ENCODE results near the gene ZNF638. TPM values are rescaled to one million over a fixed set of nuclear protein-coding genes. Genes with fewer than 3 reads are reported as not detected.

ZNF638 gene
- polyA plus RNA-seq, 1 of the 3 experiments (the other 2 are of a cell fraction) = 28.1 TPM

GRCh38 chr2:71291398-71291797 is 40.2 kb upstream of the ZNF638 start (continued):
- TF ChIP-seq RXRA (IDR thresholded peaks at IDR 0.05; ENCODE audit: borderline replicate concordance, low read depth) = no peak
- TF ChIP-seq NRF1 (IDR thresholded peaks at IDR 0.05; ENCODE audit: low read depth, low read length) = no peak
- TF ChIP-seq TCF12 (IDR thresholded peaks at IDR 0.05) = no peak
- TF ChIP-seq, protein P1, sequence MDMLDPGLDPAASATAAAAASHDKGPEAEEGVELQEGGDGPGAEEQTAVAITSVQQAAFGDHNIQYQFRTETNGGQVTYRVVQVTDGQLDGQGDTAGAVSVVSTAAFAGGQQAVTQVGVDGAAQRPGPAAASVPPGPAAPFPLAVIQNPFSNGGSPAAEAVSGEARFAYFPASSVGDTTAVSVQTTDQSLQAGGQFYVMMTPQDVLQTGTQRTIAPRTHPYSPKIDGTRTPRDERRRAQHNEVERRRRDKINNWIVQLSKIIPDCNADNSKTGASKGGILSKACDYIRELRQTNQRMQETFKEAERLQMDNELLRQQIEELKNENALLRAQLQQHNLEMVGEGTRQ (IDR thresholded peaks at IDR 0.05; ENCODE audit: borderline replicate concordance, low read depth, low read length) = no peak

GRCh38 chr2:71292159-71292558 is 39.4 kb upstream of the ZNF638 start:
- Histone ChIP-seq H3K79me2 (ENCODE audit: insufficient read depth) (no peaks in the 10 kb centered on the region; the same call in 1 of the 2 replicates), H3K27ac (ENCODE audit: low read depth in 2 of 2, low read length in 1 of 2) (no peak overlapping the region), H4K20me1 (ENCODE audit: insufficient read depth) (no peaks in the 10 kb centered on the region), H2AFZ (ENCODE audit: low read depth) (no peak overlapping the region), H3K4me3 (ENCODE audit: low read depth in 2 of 2, low read length in 1 of 2) (no peak overlapping the region), H3K4me2 (no peak overlapping the region), H3K36me3 (replicated peaks in 1 of 2; ENCODE audit: control insufficient read depth in 1 of 2, insufficient read depth in 2 of 2, low read length in 1 of 2) (no peaks in the 10 kb centered on the region), H3K9me3 (no peaks in the 10 kb centered on the region), H3K9ac (no peak overlapping the region), H3K4me1 (ENCODE audit: control insufficient read depth in 1 of 2, insufficient read depth in 2 of 2, low read depth in 1 of 2, low read length in 1 of 2) (no peaks in the 10 kb centered on the region), H3K27me3 (ENCODE audit: insufficient read depth) (no peaks in the 10 kb centered on the region), H3F3A (replicated peaks; ENCODE audit: insufficient read depth) (no peaks in the 10 kb centered on the region), H3K9me2 (no peaks in the 10 kb centered on the region)
- TF ChIP-seq FOSL2 (IDR thresholded peaks at IDR 0.05; ENCODE audit: borderline replicate concordance, low read depth) (no peak), TEAD4 (IDR thresholded peaks at IDR 0.05; ENCODE audit: borderline replicate concordance, insufficient read depth) (no peak), PBX3 (IDR thresholded peaks at IDR 0.05) (no peak), FOXM1 (IDR thresholded peaks at IDR 0.05; ENCODE audit: low read depth) (no peak), ZBTB33 (IDR thresholded peaks at IDR 0.05; ENCODE audit: borderline replicate concordance, low read depth) (no peak), MAX (IDR thresholded peaks at IDR 0.05; ENCODE audit: low read depth) (no peak), GABPA (IDR thresholded peaks at IDR 0.05; ENCODE audit: low read depth) (no peak), TCF12 (IDR thresholded peaks at IDR 0.05) (no peak), NRF1 (IDR thresholded peaks at IDR 0.05; ENCODE audit: low read depth, low read length) (no peak), EP300 (IDR thresholded peaks at IDR 0.05; ENCODE audit: borderline replicate concordance in 1 of 2, low read depth in 1 of 2, low read length in 1 of 2) (no peak), EZH2phosphoT487 (IDR thresholded peaks at IDR 0.05; ENCODE audit: borderline replicate concordance, low read depth) (no peak), MXI1 (IDR thresholded peaks at IDR 0.05; ENCODE audit: low read depth, low read length) (no peak), JUND (IDR thresholded peaks at IDR 0.05) (no peak), NFIC (IDR thresholded peaks at IDR 0.05; ENCODE audit: borderline replicate concordance) (no peak), SIN3A (IDR thresholded peaks at IDR 0.05; ENCODE audit: borderline replicate concordance, low read depth, low read length) (no peak), GATA2 (CRISPR knock-in tag; IDR thresholded peaks at IDR 0.05) (no peak), MEF2A (IDR thresholded peaks at IDR 0.05; ENCODE audit: borderline replicate concordance, low read depth) (no peak), RFX5 (IDR thresholded peaks at IDR 0.05; ENCODE audit: low read length) (no peak)
- TF ChIP-seq, protein P2, sequence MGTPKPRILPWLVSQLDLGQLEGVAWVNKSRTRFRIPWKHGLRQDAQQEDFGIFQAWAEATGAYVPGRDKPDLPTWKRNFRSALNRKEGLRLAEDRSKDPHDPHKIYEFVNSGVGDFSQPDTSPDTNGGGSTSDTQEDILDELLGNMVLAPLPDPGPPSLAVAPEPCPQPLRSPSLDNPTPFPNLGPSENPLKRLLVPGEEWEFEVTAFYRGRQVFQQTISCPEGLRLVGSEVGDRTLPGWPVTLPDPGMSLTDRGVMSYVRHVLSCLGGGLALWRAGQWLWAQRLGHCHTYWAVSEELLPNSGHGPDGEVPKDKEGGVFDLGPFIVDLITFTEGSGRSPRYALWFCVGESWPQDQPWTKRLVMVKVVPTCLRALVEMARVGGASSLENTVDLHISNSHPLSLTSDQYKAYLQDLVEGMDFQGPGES (IDR thresholded peaks at IDR 0.05; ENCODE audit: low read depth, low read length) = no peak
- POLR2A ChIA-PET = no interaction called here
- WGBS (ENCODE audit: low lambda C conversion rate) = 54% methylated on average over 1 of the region's 1 CpG
- no peak for DNase-seq
- CTCF ChIA-PET = interaction anchor here (1.1 kb wide), 1 partner anchor 218 kb away, joined by 3 read pairs; no protein-coding TSS in a partner anchor
